Liver (tissue), 9 donors: ENCODE measurements around the gene CCDC134. TPM values are rescaled to one million over a fixed set of nuclear protein-coding genes. Genes with fewer than 3 reads are reported as not detected.

ENCODE experiments used
- DNase-seq: peaks from one replicate; pipeline ENCODE4 v3.0.0-alpha.2; 2017; ENCODE audit warnings: low spot score
- H3K27ac ChIP-seq, 2 donors: one replicate each; pipeline ENCODE4 v1.7.0; 2013; ENCODE audit warnings: inconsistent platforms in 2 of 2, low read length in 2 of 2, control low read depth in 1 of 2, low read depth in 1 of 2, mild to moderate bottlenecking in 1 of 2
- H3K27me3 ChIP-seq, 4 donors: one replicate each; pipeline versions ENCODE4 v1.6.1 to v1.7.0; 2013; ENCODE audit warnings: low read length in 3 of 4, inconsistent platforms in 1 of 4, mild to moderate bottlenecking in 1 of 4, moderate library complexity in 1 of 4; ENCODE audit not compliant: control insufficient read depth in 4 of 4, insufficient read depth in 4 of 4
- H3K36me3 ChIP-seq, 4 donors: one replicate each; pipeline versions ENCODE4 v1.6.1 to v1.7.0; 2013; ENCODE audit warnings: low read length in 3 of 4, mild to moderate bottlenecking in 3 of 4, low read depth in 1 of 4, moderate library complexity in 1 of 4; ENCODE audit not compliant: control insufficient read depth in 4 of 4, insufficient read depth in 3 of 4
- H3K4me1 ChIP-seq, 4 donors: one replicate each; pipeline versions ENCODE4 v1.6.1 to v1.7.0; 2013; ENCODE audit warnings: low read length in 3 of 4, mild to moderate bottlenecking in 3 of 4, moderate library complexity in 1 of 4; ENCODE audit not compliant: control insufficient read depth in 4 of 4, insufficient read depth in 4 of 4
- H3K4me3 ChIP-seq, 3 donors: one replicate each; pipeline versions ENCODE4 v1.6.1 to v1.7.0; 2013; ENCODE audit warnings: low read length in 3 of 3, control low read depth in 1 of 3, low read depth in 1 of 3, mild to moderate bottlenecking in 1 of 3
- H3K9ac ChIP-seq, 2 donors: one replicate each; pipeline ENCODE4 v1.7.0; 2013; ENCODE audit warnings: low read length in 2 of 2, mild to moderate bottlenecking in 2 of 2, moderate library complexity in 2 of 2, control low read depth in 1 of 2, low read depth in 1 of 2
- H3K9me3 ChIP-seq, 4 donors: one replicate each; pipeline versions ENCODE4 v1.6.1 to v1.7.0; 2013; ENCODE audit warnings: low read length in 3 of 4; ENCODE audit not compliant: control insufficient read depth in 4 of 4
- ATF3 ChIP-seq: IDR thresholded peaks from 2 replicates; pipeline ENCODE4 v1.6.1; 2016; ENCODE audit warnings: antibody characterized with exemption
- CTCF ChIP-seq: fragments of 150-350 bp; IDR thresholded peaks from 2 replicates; pipeline ENCODE4 v1.5.1; 2017; ENCODE audit warnings: improper control_type of control experiment, low read depth, low read length; ENCODE audit not compliant: missing input control
- EGR1 ChIP-seq, 2 donors: IDR thresholded peaks; 2 replicates each; pipeline ENCODE4 v1.6.1; 2016 to 2018; ENCODE audit warnings: antibody characterized with exemption in 2 of 2, low read depth in 2 of 2
- FOXA1 ChIP-seq: IDR thresholded peaks from 2 replicates; pipeline ENCODE4 v1.6.1; 2016; ENCODE audit warnings: antibody characterized with exemption
- FOXA2 ChIP-seq: IDR thresholded peaks from 2 replicates; pipeline ENCODE4 v1.6.1; 2016; ENCODE audit warnings: antibody characterized with exemption
- GABPA ChIP-seq, 2 donors: IDR thresholded peaks in 1 of 2; conservative IDR thresholded peaks in 1 of 2; 2 replicates each; pipeline ENCODE4 v1.6.1; 2016; ENCODE audit warnings: antibody characterized with exemption in 2 of 2, mild to moderate bottlenecking in 1 of 2, moderate library complexity in 1 of 2
- HNF4A ChIP-seq, 2 donors: conservative IDR thresholded peaks; 2 replicates each; pipeline ENCODE4 v1.6.1; 2016; ENCODE audit warnings: antibody characterized with exemption in 2 of 2, mild to moderate bottlenecking in 2 of 2
- HNF4G ChIP-seq: IDR thresholded peaks from 2 replicates; pipeline ENCODE4 v1.6.1; 2016; ENCODE audit warnings: antibody characterized with exemption
- NR2F2 ChIP-seq: IDR thresholded peaks from 2 replicates; pipeline ENCODE4 v1.6.1; 2016; ENCODE audit warnings: antibody characterized with exemption
- RAD21 ChIP-seq, 2 donors: IDR thresholded peaks; 2 replicates each; pipeline ENCODE4 v1.6.1; 2016; ENCODE audit warnings: antibody characterized with exemption in 2 of 2, mild to moderate bottlenecking in 2 of 2
- REST ChIP-seq: IDR thresholded peaks from 2 replicates; pipeline ENCODE4 v1.6.1; 2016; ENCODE audit warnings: antibody characterized with exemption, mild to moderate bottlenecking
- RXRA ChIP-seq, 2 donors: IDR thresholded peaks; 2 replicates each; pipeline ENCODE4 v1.6.1; 2017 to 2018; ENCODE audit warnings: antibody characterized with exemption in 2 of 2, mild to moderate bottlenecking in 1 of 2
- SP1 ChIP-seq: IDR thresholded peaks from 2 replicates; pipeline ENCODE4 v1.6.1; 2018; ENCODE audit warnings: antibody characterized with exemption, mild to moderate bottlenecking
- TAF1 ChIP-seq: conservative IDR thresholded peaks from 2 replicates; pipeline ENCODE4 v1.6.1; 2016; ENCODE audit warnings: antibody characterized with exemption, mild to moderate bottlenecking
- YY1 ChIP-seq: IDR thresholded peaks from 2 replicates; pipeline ENCODE4 v1.6.1; 2016; ENCODE audit warnings: antibody characterized with exemption, mild to moderate bottlenecking
- WGBS: extraction: QIAGEN DNeasy Blood & Tissue Kit; methylation state at CpG from one replicate; pipeline ENCODE4 v1.1.7; 2013; 5-methylcytosine and 5-hydroxymethylcytosine counted together
- polyA plus RNA-seq, 2 donors: library from polyadenylated mRNA; stranded (reverse) in 1 of 2; unstranded in 1 of 2; fragments of 200-250 nt in 1 of 2; fragments of >200 nt in 1 of 2; fragmentation: Nextera tagmentation in 1 of 2; extraction: Ambion mirVana in 1 of 2; gene quantifications; one replicate each; pipeline versions ENCODE4 v1.2.1 to v1.2.3, GENCODE V29; 2013 to 2015
- total RNA-seq, 2 donors: library from RNA; depleted of rRNA; stranded (reverse); fragments of >200 nt; gene quantifications; one replicate each; pipeline ENCODE4 v1.2.3, GENCODE V29; 2014
- donor health status: healthy.
- donor health status: healthy.
- donor health status: healthy.
- donor health status: healthy.
- donor health status: healthy.

Gene CCDC134
- total and polyA plus RNA-seq, 4 donors, result 2.0 to 13.2 (median 6.4) TPM

- TF ChIP-seq YY1 (no peak), HNF4G (no peak), ATF3 (no peak), FOXA2 (no peak), RXRA (IDR thresholded peaks at IDR 0.05) (no peak)
Observed at GRCh38 chr22:41818596-41818995, 18.1 kb downstream of the CCDC134 start (continued).

- 96% methylated on average over 4 of the region's 4 CpGs for WGBS
- no peak overlapping the region for H3K9ac ChIP-seq
- no peak overlapping the region for H3K4me3 ChIP-seq
- no peaks in the 10 kb centered on the region for H3K9me3 ChIP-seq
- no peaks in the 10 kb centered on the region for H3K4me1 ChIP-seq
- H3K36me3 ChIP-seq, result peaks cover 0 to 8% (median 2%) of the 10 kb centered on the region in 4 donors
- H3K27ac ChIP-seq, result no peak overlapping the region
- DNase-seq, result no peak
- TF ChIP-seq HNF4A (conservative IDR thresholded peaks at IDR 0.05) (no peak), RAD21 (IDR thresholded peaks at IDR 0.05) (no peak), RXRA (IDR thresholded peaks at IDR 0.05) (no peak)
- no peaks in the 10 kb centered on the region for H3K27me3 ChIP-seq
Observed at GRCh38 chr22:41819257-41819656, 18.8 kb downstream of the CCDC134 start.

DNA sequence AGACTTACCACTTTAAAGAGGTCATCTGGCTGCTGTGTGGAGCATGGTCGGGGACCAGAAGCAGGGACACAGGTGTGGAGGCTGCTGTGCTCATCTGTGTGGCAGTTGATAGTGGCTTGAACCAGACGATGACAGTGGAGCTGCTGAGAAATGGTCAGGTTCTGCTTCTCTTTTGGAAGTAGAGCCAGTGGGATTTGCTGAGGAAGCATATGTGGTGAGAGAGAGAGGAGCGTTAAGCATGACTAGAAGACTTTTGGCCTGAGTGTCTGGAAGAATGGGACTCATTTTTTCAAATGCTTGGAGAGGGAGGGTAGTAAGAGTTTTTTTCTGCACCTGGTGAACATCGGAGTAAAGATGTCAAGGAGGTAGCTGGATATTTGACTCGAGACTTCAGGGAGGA is 20.0 kb downstream of the CCDC134 start:
- no peak for TF ChIP-seq FOXA2
- TF ChIP-seq SP1, result no peak
- TF ChIP-seq REST, result no peak
- no peak for TF ChIP-seq CTCF
- no peak for TF ChIP-seq EGR1 (IDR thresholded peaks at IDR 0.05; ENCODE audit: low read depth in 2 of 2)
- TF ChIP-seq FOXA1, result no peak
- no peak for TF ChIP-seq TAF1
- no peak for TF ChIP-seq HNF4G
- TF ChIP-seq GABPA (IDR thresholded peaks at IDR 0.05 in 1 of 2, conservative IDR thresholded peaks at IDR 0.05 in 1 of 2), result no peak
- TF ChIP-seq NR2F2, result no peak
- TF ChIP-seq RXRA (IDR thresholded peaks at IDR 0.05), result no peak
- H3K27me3 ChIP-seq, result no peaks in the 10 kb centered on the region
- no peak for DNase-seq
- H3K36me3 ChIP-seq, result peaks cover 0 to 4% (median 2%) of the 10 kb centered on the region in 4 donors
- H3K27ac ChIP-seq, result no peak overlapping the region
- H3K9ac ChIP-seq, result no peak overlapping the region
- no peak overlapping the region for H3K4me3 ChIP-seq
- 90% methylated on average over 5 of the region's 5 CpGs for WGBS
- H3K9me3 ChIP-seq, result no peaks in the 10 kb centered on the region
- H3K4me1 ChIP-seq, result no peaks in the 10 kb centered on the region
